IMR-90 (cell line): Measurements from ENCODE around the gene MYNN. TPM values are rescaled to one million over a fixed set of nuclear protein-coding genes. Genes with fewer than 3 reads are reported as not detected.

Source experiments
- ATAC-seq: fragments of 200-7000 bp; cut with Tn5 transposase; 2 replicates; pipeline ENCODE4 v1.9.1; 2020; ENCODE audit warnings: low read depth, mild to moderate bottlenecking, moderate library complexity
- BruUV-seq: library from RNA; stranded (reverse); fragments of 400-500 nt; replicated peaks from 2 replicates; lab custom pipeline; 2021; lab: Mats Ljungman, UMichigan
- CTCF ChIA-PET: fragments of 300-600 bp; formaldehyde crosslinking; extraction: SDS; loops from one replicate; lab custom pipeline; 2021; ENCODE audit warnings: antibody characterized with exemption; lab: Yijun Ruan, JAX
- POLR2A ChIA-PET: fragments of 300-600 bp; sonication (Branson Sonifier 250); formaldehyde crosslinking; loops from one replicate; lab custom pipeline; 2022; ENCODE audit warnings: antibody characterized with exemption; ENCODE audit not compliant: unreplicated experiment; lab: Charles Lee
- DNase-seq: peaks from one replicate; pipeline ENCODE4 v3.0.0; 2013
- H2AFZ ChIP-seq: replicated peaks from 2 replicates; pipeline ENCODE3; 2013; ENCODE audit warnings: low read length, mild to moderate bottlenecking; ENCODE audit not compliant: poor library complexity
- H2AK5ac ChIP-seq: 2 replicates; pipeline ENCODE4 v1.6.1; 2013; ENCODE audit warnings: low read depth, low read length, inconsistent platforms
- H2AK9ac ChIP-seq: replicated peaks from 2 replicates; pipeline ENCODE3; 2013; ENCODE audit warnings: mild to moderate bottlenecking, low read depth, low read length, moderate library complexity; ENCODE audit not compliant: poor library complexity
- H2BK120ac ChIP-seq: 2 replicates; pipeline ENCODE4 v1.6.1; 2013; ENCODE audit warnings: low read depth, low read length, inconsistent platforms
- H2BK15ac ChIP-seq: 3 replicates; pipeline ENCODE4 v1.6.1; 2013; ENCODE audit warnings: low read depth, low read length, inconsistent platforms
- H2BK20ac ChIP-seq: 2 replicates; pipeline ENCODE4 v1.6.1; 2013; ENCODE audit warnings: low read depth, mild to moderate bottlenecking, inconsistent platforms, low read length, moderate library complexity
- H2BK5ac ChIP-seq: 2 replicates; pipeline ENCODE4 v1.6.1; 2013; ENCODE audit warnings: mild to moderate bottlenecking, low read depth, low read length, inconsistent platforms; ENCODE audit not compliant: poor library complexity, severe bottlenecking
- H3K14ac ChIP-seq: replicated peaks from 2 replicates; pipeline ENCODE4 v1.6.1; 2013; ENCODE audit warnings: low read depth, low read length, inconsistent platforms
- H3K18ac ChIP-seq: 2 replicates; pipeline ENCODE4 v1.6.1; 2013; ENCODE audit warnings: low read depth, low read length, control low read depth
- H3K23ac ChIP-seq: 2 replicates; pipeline ENCODE4 v1.6.1; 2013; ENCODE audit warnings: low read depth, low read length, inconsistent platforms
- H3K27ac ChIP-seq: 2 replicates; pipeline ENCODE4 v1.5.1; 2013; ENCODE audit warnings: mild to moderate bottlenecking, control low read depth, low read length; ENCODE audit not compliant: insufficient read depth
- H3K27me3 ChIP-seq: 2 replicates; pipeline ENCODE4 v1.6.1; 2013; ENCODE audit warnings: low read length; ENCODE audit not compliant: control insufficient read depth, insufficient read depth
- H3K36me3 ChIP-seq: 2 replicates; pipeline ENCODE4 v1.6.1; 2013; ENCODE audit warnings: low read length, mixed read lengths; ENCODE audit not compliant: control insufficient read depth, insufficient read depth
- H3K4ac ChIP-seq: 2 replicates; pipeline ENCODE4 v1.6.1; 2013; ENCODE audit warnings: low read depth, low read length, inconsistent platforms
- H3K4me1 ChIP-seq: 2 replicates; pipeline ENCODE4 v1.6.1; 2013; ENCODE audit warnings: low read length, mixed read lengths; ENCODE audit not compliant: control insufficient read depth, insufficient read depth
- H3K4me2 ChIP-seq: 2 replicates; pipeline ENCODE4 v1.6.1; 2013; ENCODE audit warnings: low read depth, mild to moderate bottlenecking, control low read depth, low read length, moderate library complexity
- H3K4me3 ChIP-seq: 2 replicates; pipeline ENCODE4 v1.5.1; 2013; ENCODE audit warnings: low read depth, mild to moderate bottlenecking, control low read depth, low read length, moderate library complexity; ENCODE audit not compliant: insufficient read depth
- H3K56ac ChIP-seq: 2 replicates; pipeline ENCODE4 v1.6.1; 2013; ENCODE audit warnings: low read length, inconsistent platforms; ENCODE audit not compliant: insufficient read depth; ENCODE audit errors: extremely low read depth
- H3K79me1 ChIP-seq, 2 experiments: 2 replicates each; pipeline ENCODE4 v1.6.1; 2013; ENCODE audit warnings: low read length in 2 of 2, inconsistent platforms in 1 of 2, low read depth in 1 of 2
- H3K9ac ChIP-seq: 2 replicates; pipeline ENCODE4 v1.6.1; 2013; ENCODE audit warnings: low read depth, low read length, control low read depth
- H3K9me1 ChIP-seq: 2 replicates; pipeline ENCODE4 v1.6.1; 2013; ENCODE audit warnings: low read length, inconsistent platforms; ENCODE audit not compliant: insufficient read depth
- H3K9me3 ChIP-seq: 2 replicates; pipeline ENCODE4 v1.6.1; 2013; ENCODE audit warnings: low read length; ENCODE audit not compliant: control insufficient read depth, insufficient read depth
- H4K20me1 ChIP-seq: 2 replicates; pipeline ENCODE4 v1.6.1; 2013; ENCODE audit warnings: low read length, inconsistent platforms; ENCODE audit not compliant: insufficient read depth
- H4K5ac ChIP-seq: 2 replicates; pipeline ENCODE4 v1.6.1; 2013; ENCODE audit warnings: mild to moderate bottlenecking, low read depth, low read length, control low read depth
- H4K8ac ChIP-seq, 2 experiments: 2 replicates each; pipeline ENCODE4 v1.6.1; 2013; ENCODE audit warnings: low read depth in 2 of 2, low read length in 2 of 2, control low read depth in 1 of 2, inconsistent platforms in 1 of 2
- H4K91ac ChIP-seq: 2 replicates; pipeline ENCODE4 v1.6.1; 2013; ENCODE audit warnings: low read depth, low read length, inconsistent platforms; ENCODE audit not compliant: insufficient read depth
- BHLHE40 ChIP-seq: fragments of 150-350 bp; IDR thresholded peaks from 2 replicates; pipeline ENCODE4 v1.6.1; 2016; ENCODE audit warnings: mild to moderate bottlenecking, low read depth, low read length
- CEBPB ChIP-seq: IDR thresholded peaks from 2 replicates; pipeline ENCODE4 v1.6.1; 2012; ENCODE audit warnings: low read depth, low read length, improper control_type of control experiment
- CHD1 ChIP-seq: IDR thresholded peaks from 2 replicates; pipeline ENCODE4 v1.6.1; 2012; ENCODE audit warnings: low read depth, low read length, improper control_type of control experiment
- FOS ChIP-seq: fragments of 150-350 bp; IDR thresholded peaks from 2 replicates; pipeline ENCODE4 v1.6.1; 2016; ENCODE audit warnings: low read depth, low read length
- MAFK ChIP-seq: IDR thresholded peaks from 2 replicates; pipeline ENCODE4 v1.6.1; 2012; ENCODE audit warnings: low read depth, low read length, improper control_type of control experiment
- MAZ ChIP-seq: IDR thresholded peaks from 2 replicates; pipeline ENCODE4 v1.6.1; 2012; ENCODE audit warnings: low read depth, mild to moderate bottlenecking, low read length, improper control_type of control experiment, moderate library complexity, borderline replicate concordance
- MXI1 ChIP-seq: IDR thresholded peaks from 2 replicates; pipeline ENCODE4 v1.6.1; 2012; ENCODE audit warnings: low read depth, mild to moderate bottlenecking, low read length, moderate library complexity, borderline replicate concordance
- NFE2L2 ChIP-seq: fragments of 150-350 bp; IDR thresholded peaks from 2 replicates; pipeline ENCODE4 v1.6.1; 2016; ENCODE audit warnings: low read depth, mild to moderate bottlenecking, low read length
- POLR2A ChIP-seq: IDR thresholded peaks from 2 replicates; pipeline ENCODE4 v1.6.1; 2012; ENCODE audit warnings: mild to moderate bottlenecking, low read depth, low read length
- RAD21 ChIP-seq: IDR thresholded peaks from 2 replicates; pipeline ENCODE4 v1.6.1; 2012; ENCODE audit warnings: low read length, improper control_type of control experiment
- RCOR1 ChIP-seq: IDR thresholded peaks from 2 replicates; pipeline ENCODE4 v1.6.1; 2012; ENCODE audit warnings: mild to moderate bottlenecking, low read length, improper control_type of control experiment; ENCODE audit not compliant: insufficient replicate concordance
- RFX5 ChIP-seq: IDR thresholded peaks from 2 replicates; pipeline ENCODE4 v1.8.0; 2012; ENCODE audit warnings: low read depth, mild to moderate bottlenecking, low read length, moderate library complexity
- SMC3 ChIP-seq: fragments of 150-350 bp; IDR thresholded peaks from 2 replicates; pipeline ENCODE4 v1.6.1; 2016; ENCODE audit warnings: low read depth, mild to moderate bottlenecking, antibody characterized with exemption, low read length, moderate library complexity
- WGBS, 2 experiments: methylation state at CpG; one replicate each; pipeline versions ENCODE4 v1.1.5 to v1.1.7; 2013; ENCODE audit warnings: missing lambda C conversion rate in 2 of 2; ENCODE audit not compliant: insufficient read length in 1 of 2; ENCODE audit errors: extremely low coverage in 2 of 2; 5-methylcytosine and 5-hydroxymethylcytosine counted together
- dilution Hi-C: fragments of 300-500 bp; cut with HindIII; formaldehyde crosslinking; loops from one replicate; pipeline ENCODE4 v1.14.3; 2018; ENCODE audit warnings: low sequenced_read_pairs; ENCODE audit not compliant: unreplicated experiment
- in situ Hi-C: fragments of 300-500 bp; cut with MboI; formaldehyde crosslinking; loops from 3 replicates; pipeline ENCODE4 v1.14.3; 2019; ENCODE audit warnings: low sequenced_read_pairs, inconsistent platforms, mixed read lengths
- intact Hi-C: fragments of 100-400 bp; cut with micrococcal nuclease; formaldehyde crosslinking; loops from 2 replicates; pipeline ENCODE4 v1.10.0; 2022
- polyA plus RNA-seq, 3 experiments: library from polyadenylated mRNA; depleted of rRNA; stranded (reverse); fragments of >200 nt; gene quantifications; 2 replicates each; pipeline ENCODE4 v1.2.3, GENCODE V29; 2012; ENCODE audit warnings: low replicate concordance in 1 of 3
- total RNA-seq: library from RNA; depleted of rRNA; stranded (reverse); fragments of >200 nt; gene quantifications from 2 replicates; pipeline ENCODE4 v1.2.3, GENCODE V29; 2012
- TF ChIP-seq, protein P1 (sequence below): conservative IDR thresholded peaks from 2 replicates; pipeline ENCODE4 v1.5.1; 2012; ENCODE audit warnings: mild to moderate bottlenecking, low read depth, low read length, improper control_type of control experiment
- TF ChIP-seq, protein P2 (sequence below): fragments of 150-350 bp; IDR thresholded peaks from 2 replicates; pipeline ENCODE4 v1.6.1; 2017; ENCODE audit warnings: mild to moderate bottlenecking, antibody characterized with exemption, low read length, low read depth
- TF ChIP-seq, protein P3 (sequence below): fragments of 150-350 bp; IDR thresholded peaks from 2 replicates; pipeline ENCODE4 v1.6.1; 2016; ENCODE audit warnings: low read depth, mild to moderate bottlenecking, low read length, moderate library complexity, borderline replicate concordance

The MYNN gene
- total and polyA plus RNA-seq, 2 of the 4 experiments (the other 2 are of a cell fraction), result 11.8 to 26.9 TPM

GRCh38 chr3:169780742-169781141 lies 7.5 kb downstream of the MYNN start:
- intact Hi-C loops, result no loop called here

More at GRCh38 chr3:169780742-169781141, 7.5 kb downstream of the MYNN start:
- ChIA-PET POLR2A (no interaction called here), CTCF (no interaction called here)
- no peak overlapping the region for H2BK20ac ChIP-seq
- WGBS, 2 experiments, result 67% methylated on average over 1 of the region's 2 CpGs; no CpG with 5 or more reads in 1 of the 2 experiments
- dilution Hi-C loops (no loop called here), in situ Hi-C loops (no loop called here)
- peaks cover 40% of the 10 kb centered on the region for H3K36me3 ChIP-seq
- H3K4ac ChIP-seq, result no peak overlapping the region
- ATAC-seq, result no peak
- H4K8ac ChIP-seq, result no peak overlapping the region
- H3K27ac ChIP-seq, result no peak overlapping the region
- no peak overlapping the region for H3K9ac ChIP-seq
- no peak overlapping the region for H3K18ac ChIP-seq
- H3K4me1 ChIP-seq, result no peaks in the 10 kb centered on the region
- no peak overlapping the region for H4K5ac ChIP-seq
- H4K20me1 ChIP-seq, result no peaks in the 10 kb centered on the region
- no peak overlapping the region for H3K56ac ChIP-seq
- H3K4me3 ChIP-seq, result no peak overlapping the region
- no peak overlapping the region for H2AFZ ChIP-seq
- no peak overlapping the region for H2BK5ac ChIP-seq
- H3K23ac ChIP-seq, result no peak overlapping the region
- no peaks in the 10 kb centered on the region for H3K27me3 ChIP-seq
- no TSS peak for BruUV-seq
- peaks cover 18 to 23% of the 10 kb centered on the region in 2 experiments for H3K79me1 ChIP-seq
- TF ChIP-seq MAZ, result no peak
- no peak for TF ChIP-seq FOS
- TF ChIP-seq, protein P1, sequence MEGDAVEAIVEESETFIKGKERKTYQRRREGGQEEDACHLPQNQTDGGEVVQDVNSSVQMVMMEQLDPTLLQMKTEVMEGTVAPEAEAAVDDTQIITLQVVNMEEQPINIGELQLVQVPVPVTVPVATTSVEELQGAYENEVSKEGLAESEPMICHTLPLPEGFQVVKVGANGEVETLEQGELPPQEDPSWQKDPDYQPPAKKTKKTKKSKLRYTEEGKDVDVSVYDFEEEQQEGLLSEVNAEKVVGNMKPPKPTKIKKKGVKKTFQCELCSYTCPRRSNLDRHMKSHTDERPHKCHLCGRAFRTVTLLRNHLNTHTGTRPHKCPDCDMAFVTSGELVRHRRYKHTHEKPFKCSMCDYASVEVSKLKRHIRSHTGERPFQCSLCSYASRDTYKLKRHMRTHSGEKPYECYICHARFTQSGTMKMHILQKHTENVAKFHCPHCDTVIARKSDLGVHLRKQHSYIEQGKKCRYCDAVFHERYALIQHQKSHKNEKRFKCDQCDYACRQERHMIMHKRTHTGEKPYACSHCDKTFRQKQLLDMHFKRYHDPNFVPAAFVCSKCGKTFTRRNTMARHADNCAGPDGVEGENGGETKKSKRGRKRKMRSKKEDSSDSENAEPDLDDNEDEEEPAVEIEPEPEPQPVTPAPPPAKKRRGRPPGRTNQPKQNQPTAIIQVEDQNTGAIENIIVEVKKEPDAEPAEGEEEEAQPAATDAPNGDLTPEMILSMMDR, result no peak
- no peak for TF ChIP-seq CEBPB
- no peak for TF ChIP-seq MAFK
- no peak for TF ChIP-seq NFE2L2
- no peak for TF ChIP-seq BHLHE40
- TF ChIP-seq MXI1, result no peak
- TF ChIP-seq SMC3, result no peak
- TF ChIP-seq, protein P2, sequence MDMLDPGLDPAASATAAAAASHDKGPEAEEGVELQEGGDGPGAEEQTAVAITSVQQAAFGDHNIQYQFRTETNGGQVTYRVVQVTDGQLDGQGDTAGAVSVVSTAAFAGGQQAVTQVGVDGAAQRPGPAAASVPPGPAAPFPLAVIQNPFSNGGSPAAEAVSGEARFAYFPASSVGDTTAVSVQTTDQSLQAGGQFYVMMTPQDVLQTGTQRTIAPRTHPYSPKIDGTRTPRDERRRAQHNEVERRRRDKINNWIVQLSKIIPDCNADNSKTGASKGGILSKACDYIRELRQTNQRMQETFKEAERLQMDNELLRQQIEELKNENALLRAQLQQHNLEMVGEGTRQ, result no peak
- no peak for TF ChIP-seq RCOR1
- TF ChIP-seq, protein P3, sequence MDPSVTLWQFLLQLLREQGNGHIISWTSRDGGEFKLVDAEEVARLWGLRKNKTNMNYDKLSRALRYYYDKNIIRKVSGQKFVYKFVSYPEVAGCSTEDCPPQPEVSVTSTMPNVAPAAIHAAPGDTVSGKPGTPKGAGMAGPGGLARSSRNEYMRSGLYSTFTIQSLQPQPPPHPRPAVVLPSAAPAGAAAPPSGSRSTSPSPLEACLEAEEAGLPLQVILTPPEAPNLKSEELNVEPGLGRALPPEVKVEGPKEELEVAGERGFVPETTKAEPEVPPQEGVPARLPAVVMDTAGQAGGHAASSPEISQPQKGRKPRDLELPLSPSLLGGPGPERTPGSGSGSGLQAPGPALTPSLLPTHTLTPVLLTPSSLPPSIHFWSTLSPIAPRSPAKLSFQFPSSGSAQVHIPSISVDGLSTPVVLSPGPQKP, result no peak
- TF ChIP-seq RAD21, result no peak
- TF ChIP-seq RFX5, result no peak
- TF ChIP-seq POLR2A, result no peak
- no peak for TF ChIP-seq CHD1
- H2AK5ac ChIP-seq, result no peak overlapping the region
- no peak overlapping the region for H4K91ac ChIP-seq
- no peak overlapping the region for H2AK9ac ChIP-seq
- H3K9me1 ChIP-seq, result no peaks in the 10 kb centered on the region
- H3K9me3 ChIP-seq, result no peaks in the 10 kb centered on the region
- H2BK120ac ChIP-seq, result no peak overlapping the region
- no peak for DNase-seq
- no peak overlapping the region for H3K4me2 ChIP-seq
- no peak overlapping the region for H3K14ac ChIP-seq
- no peak overlapping the region for H2BK15ac ChIP-seq
